NCI-H1436 treated with DMSO at 0.1 percent for 48 hours (cell line): ENCODE measurements around the gene LRP5.
"Not testable (repeated sequence)": the region's sequence is repeated elsewhere in the genome, so short reads cannot be mapped to it uniquely, and the experiment has no call there.

Experiments used
- DNase-seq: peaks from one replicate; lab custom pipeline; 2025; lab: John Stamatoyannopoulos, UW

The LRP5 gene

GRCh38 chr11:68329536-68329935, 17.1 kb downstream of the LRP5 start:
- DNase-seq = no peak

- DNase-seq = no peak
Observed at GRCh38 chr11:68329978-68330699, 17.7 kb downstream of the LRP5 start.

GRCh38 chr11:68330700-68331337, 18.4 kb downstream of the LRP5 start:
- DNase-seq = no peak

GRCh38 chr11:68331338-68331947, 19.1 kb downstream of the LRP5 start:
- no peak for DNase-seq

GRCh38 chr11:68332186-68332585, 19.8 kb downstream of the LRP5 start:
- no peak for DNase-seq

- DNase-seq = no peak
Observed at GRCh38 chr11:68333173-68333572, 20.8 kb downstream of the LRP5 start.

GRCh38 chr11:68334923-68335322, 22.5 kb downstream of the LRP5 start:
- DNase-seq = no peak

- DNase-seq = no peak
Observed at GRCh38 chr11:68335683-68336082, 23.3 kb downstream of the LRP5 start.

- no peak for DNase-seq
Observed at GRCh38 chr11:68336716-68337115, 24.3 kb downstream of the LRP5 start.

GRCh38 chr11:68337399-68337835, 25.0 kb downstream of the LRP5 start:
- no peak for DNase-seq

- DNase-seq = no peak
Observed at GRCh38 chr11:68338051-68338780, 25.8 kb downstream of the LRP5 start.

- no peak for DNase-seq
Observed at GRCh38 chr11:68340003-68340767, 27.8 kb downstream of the LRP5 start.

- no peak for DNase-seq
Observed at GRCh38 chr11:68340784-68341556, 28.6 kb downstream of the LRP5 start.

GRCh38 chr11:68341557-68342458, 29.4 kb downstream of the LRP5 start:
- no peak for DNase-seq

GRCh38 chr11:68342459-68343158, 30.2 kb downstream of the LRP5 start:
- no peak for DNase-seq

GRCh38 chr11:68343761-68344256, 31.4 kb downstream of the LRP5 start:
- no peak for DNase-seq

- not testable (repeated sequence) for DNase-seq
Observed at GRCh38 chr11:68344821-68345220, 32.4 kb downstream of the LRP5 start.

- DNase-seq = no peak
Observed at GRCh38 chr11:68345776-68346461, 33.5 kb downstream of the LRP5 start.

- no peak for DNase-seq
Observed at GRCh38 chr11:68346462-68346790, 34.0 kb downstream of the LRP5 start.
